ENCODE measurements around the gene PCDHGA10. TPM values are rescaled to one million over a fixed set of nuclear protein-coding genes. Genes with fewer than 3 reads are reported as not detected.

PCDHGA10 gene
- 15.3 and 17.9 TPM in 2 replicates for total RNA-seq

GRCh38 chr5:141412854-141413539, at the start of gene PCDHGA10:
PCDHGA10 (plus strand) TSS chr5:141412987; CDS start chr5:141413176, 189 bp downstream.

GRCh38 chr5:141363952-141364660, 48.7 kb upstream of the PCDHGA10 start, which contains the start of gene PCDHGA5:
PCDHGA5 (plus strand) TSS chr5:141364162; CDS start chr5:141364331, 169 bp downstream.

GRCh38 chr5:141369994-141370848, 42.6 kb upstream of the PCDHGA10 start, which contains the start of gene PCDHGB3:
PCDHGB3 (plus strand) TSS chr5:141370242; CDS start chr5:141370395, 153 bp downstream.

GRCh38 chr5:141373673-141374317, 39.0 kb upstream of the PCDHGA10 start, which contains the start of gene PCDHGA6:
PCDHGA6 (plus strand) TSS chr5:141373891; CDS start chr5:141374084, 193 bp downstream.

GRCh38 chr5:141382469-141383294, 30.1 kb upstream of the PCDHGA10 start, which contains the start of gene PCDHGA7:
PCDHGA7 (plus strand) TSS chr5:141382742; CDS start chr5:141382900, 158 bp downstream.

GRCh38 chr5:141387557-141388311, 25.1 kb upstream of the PCDHGA10 start, which contains the start of gene PCDHGB4:
PCDHGB4 (plus strand) TSS chr5:141387698; CDS start chr5:141387885, 187 bp downstream.

GRCh38 chr5:141392429-141393198, 20.2 kb upstream of the PCDHGA10 start, which contains the start of gene PCDHGA8:
PCDHGA8 (plus strand) TSS chr5:141392633; CDS start chr5:141392814, 181 bp downstream.

GRCh38 chr5:141397756-141398551, 14.8 kb upstream of the PCDHGA10 start, which contains the start of gene PCDHGB5:
PCDHGB5 (plus strand) TSS chr5:141397947; CDS start chr5:141398128, 181 bp downstream.

GRCh38 chr5:141402553-141403243, 10.1 kb upstream of the PCDHGA10 start, which contains the start of gene PCDHGA9:
PCDHGA9 (plus strand) TSS chr5:141402778; CDS start chr5:141402953, 175 bp downstream.

GRCh38 chr5:141407790-141408505, 4.8 kb upstream of the PCDHGA10 start, which contains the start of gene PCDHGB6:
PCDHGB6 (plus strand) TSS chr5:141408021; CDS start chr5:141408203, 182 bp downstream.

GRCh38 chr5:141417494-141418172, 4.8 kb downstream of the PCDHGA10 start, which contains the start of gene PCDHGB7:
PCDHGB7 (plus strand) TSS chr5:141417677; CDS start chr5:141417860, 183 bp downstream.

GRCh38 chr5:141420855-141421488, 8.2 kb downstream of the PCDHGA10 start, which contains the start of gene PCDHGA11:
PCDHGA11 (plus strand) TSS chr5:141421051; CDS start chr5:141421228, 177 bp downstream.

GRCh38 chr5:141430332-141431113, 17.7 kb downstream of the PCDHGA10 start, which contains the start of gene PCDHGA12:
PCDHGA12 (plus strand) TSS chr5:141430507; CDS start chr5:141430760, 253 bp downstream.

Data from articular chondrocyte of knee joint (primary cell).